SK-N-SH (cell line): ENCODE results near the gene VAMP1. TPM values are rescaled to one million over a fixed set of nuclear protein-coding genes. Genes with fewer than 3 reads are reported as not detected.

Experiments
- CTCF ChIA-PET: fragments of 300-600, 350-600 bp; formaldehyde crosslinking; extraction: SDS; loops from one replicate; lab custom pipeline; 2021; lab: Yijun Ruan, JAX
- POLR2A ChIA-PET: fragments of 350-600 bp; sonication (Branson Sonifier 250); formaldehyde crosslinking; extraction: SDS; loops from one replicate; lab custom pipeline; 2020; ENCODE audit warnings: antibody characterized with exemption, inconsistent platforms; lab: Yijun Ruan, JAX
- DNase-seq: peaks from one replicate; pipeline ENCODE4 v3.0.0; 2012
- H2AFZ ChIP-seq: fragments of 200-600 bp; sonication (generic); 2 replicates; pipeline ENCODE4 v1.8.1; 2016; ENCODE audit warnings: antibody characterized with exemption, mild to moderate bottlenecking, low read depth
- H3F3A ChIP-seq: fragments of 200-600 bp; sonication (generic); replicated peaks from 2 replicates; pipeline ENCODE3; 2016; ENCODE audit warnings: antibody characterized with exemption, mild to moderate bottlenecking; ENCODE audit not compliant: insufficient read depth
- H3K27ac ChIP-seq, 2 experiments: fragments of 200-500 bp in 1 of 2; fragments of 200-600 bp in 1 of 2; sonication (Bioruptor generic) in 1 of 2; sonication (generic), shearing (Covaris generic) in 1 of 2; 2 replicates each; pipeline versions ENCODE4 v1.5.1 to v1.6.1; 2014 to 2016; ENCODE audit warnings: low read depth in 2 of 2, inconsistent platforms in 1 of 2, low read length in 1 of 2, mild to moderate bottlenecking in 1 of 2, mixed read lengths in 1 of 2
- H3K27me3 ChIP-seq: fragments of 200-600 bp; sonication (generic), shearing (Covaris generic); 2 replicates; pipeline ENCODE4 v1.6.1; 2016; ENCODE audit warnings: mixed run types; ENCODE audit not compliant: insufficient read depth
- H3K36me3 ChIP-seq, 2 experiments: fragments of 200-500 bp in 1 of 2; fragments of 200-600 bp in 1 of 2; sonication (Bioruptor generic) in 1 of 2; sonication (generic) in 1 of 2; replicated peaks in 1 of 2; 2 replicates each; pipeline versions ENCODE3 to v1.5.1; 2014 to 2016; ENCODE audit warnings: low read length in 1 of 2, mild to moderate bottlenecking in 1 of 2; ENCODE audit not compliant: insufficient read depth in 2 of 2, control insufficient read depth in 1 of 2
- H3K4me1 ChIP-seq, 2 experiments: fragments of 200-500 bp in 1 of 2; fragments of 200-600 bp in 1 of 2; sonication (Bioruptor generic) in 1 of 2; sonication (generic), shearing (Covaris generic) in 1 of 2; 2 replicates each; pipeline versions ENCODE4 v1.5.1 to v1.6.1; 2014 to 2016; ENCODE audit warnings: low read depth in 1 of 2, low read length in 1 of 2, mixed run types in 1 of 2; ENCODE audit not compliant: insufficient read depth in 2 of 2, control insufficient read depth in 1 of 2
- H3K4me2 ChIP-seq: fragments of 200-600 bp; sonication (generic), shearing (Covaris generic); 2 replicates; pipeline ENCODE4 v1.6.1; 2017; ENCODE audit warnings: mixed run types
- H3K4me3 ChIP-seq, 2 experiments: fragments of 200-500 bp in 1 of 2; fragments of 200-600 bp in 1 of 2; sonication (Bioruptor generic) in 1 of 2; sonication (generic), shearing (Covaris generic) in 1 of 2; 2 replicates each; pipeline versions ENCODE4 v1.5.1 to v1.8.1; 2014 to 2016; ENCODE audit warnings: low read depth in 2 of 2, inconsistent platforms in 1 of 2, low read length in 1 of 2, mild to moderate bottlenecking in 1 of 2, mixed read lengths in 1 of 2, moderate library complexity in 1 of 2
- H3K79me2 ChIP-seq: fragments of 200-600 bp; sonication (generic); 2 replicates; pipeline ENCODE4 v1.8.1; 2017; ENCODE audit warnings: mild to moderate bottlenecking; ENCODE audit not compliant: insufficient read depth
- H3K9ac ChIP-seq: fragments of 200-600 bp; sonication (generic); 2 replicates; pipeline ENCODE4 v1.6.1; 2017; ENCODE audit warnings: mixed run types
- H3K9me2 ChIP-seq: fragments of 200-600 bp; sonication (generic); 2 replicates; pipeline ENCODE4 v1.6.1; 2017; ENCODE audit warnings: mixed run types
- H3K9me3 ChIP-seq: fragments of 200-600 bp; sonication (generic); 2 replicates; pipeline ENCODE4 v1.6.1; 2017; ENCODE audit warnings: mixed run types, mild to moderate bottlenecking, moderate library complexity
- H4K20me1 ChIP-seq: fragments of 200-600 bp; sonication (generic); 2 replicates; pipeline ENCODE4 v1.6.1; 2017; ENCODE audit warnings: mild to moderate bottlenecking, mixed run types; ENCODE audit not compliant: insufficient read depth
- EP300 ChIP-seq, 2 experiments: IDR thresholded peaks; 2 replicates each; pipeline versions ENCODE4 v1.4.0 to v1.6.1; 2012; ENCODE audit warnings: borderline replicate concordance in 1 of 2, low read depth in 1 of 2, low read length in 1 of 2
- FOXM1 ChIP-seq: IDR thresholded peaks from 2 replicates; pipeline ENCODE4 v1.4.0; 2012; ENCODE audit warnings: low read depth, mild to moderate bottlenecking
- GATA2 ChIP-seq: sonication (generic); formaldehyde crosslinking; IDR thresholded peaks from 2 replicates; pipeline ENCODE4 v1.5.0; 2020; ENCODE audit warnings: mild to moderate bottlenecking, missing genetic modification reagents
- JUND ChIP-seq: IDR thresholded peaks from 2 replicates; pipeline ENCODE4 v1.4.0; 2012
- MEF2A ChIP-seq: IDR thresholded peaks from 2 replicates; pipeline ENCODE4 v1.4.0; 2012; ENCODE audit warnings: low read depth, borderline replicate concordance
- NFIC ChIP-seq: IDR thresholded peaks from 2 replicates; pipeline ENCODE4 v1.4.0; 2012; ENCODE audit warnings: borderline replicate concordance
- NRF1 ChIP-seq: IDR thresholded peaks from 2 replicates; pipeline ENCODE4 v1.6.1; 2012; ENCODE audit warnings: low read depth, mild to moderate bottlenecking, low read length
- PBX3 ChIP-seq: IDR thresholded peaks from 2 replicates; pipeline ENCODE4; 2012
- POLR2AphosphoS5 ChIP-seq: IDR thresholded peaks from 2 replicates; pipeline ENCODE4 v1.6.1; 2012; ENCODE audit warnings: low read depth, low read length
- RAD21 ChIP-seq: IDR thresholded peaks from 2 replicates; pipeline ENCODE4 v1.6.1; 2012; ENCODE audit warnings: mild to moderate bottlenecking, low read length
- RCOR1 ChIP-seq: fragments of 150-350 bp; IDR thresholded peaks from 2 replicates; pipeline ENCODE4 v1.6.1; 2017; ENCODE audit warnings: antibody characterized with exemption, low read length
- REST ChIP-seq: IDR thresholded peaks from 2 replicates; pipeline ENCODE4 v1.6.1; 2012; ENCODE audit warnings: mild to moderate bottlenecking, low read depth, low read length, moderate library complexity
- SMC3 ChIP-seq: IDR thresholded peaks from 2 replicates; pipeline ENCODE4 v1.6.1; 2012; ENCODE audit warnings: low read depth, low read length, improper control_type of control experiment
- TAF1 ChIP-seq: IDR thresholded peaks from 2 replicates; pipeline ENCODE4 v1.6.1; 2012; ENCODE audit warnings: low read depth, mild to moderate bottlenecking, low read length, moderate library complexity, borderline replicate concordance
- USF2 ChIP-seq: fragments of 150-350 bp; IDR thresholded peaks from 2 replicates; pipeline ENCODE4 v1.6.1; 2017; ENCODE audit warnings: antibody characterized with exemption, low read length, low read depth, borderline replicate concordance
- YY1 ChIP-seq: IDR thresholded peaks from 2 replicates; pipeline ENCODE4 v1.4.0; 2012; ENCODE audit warnings: low read depth, mild to moderate bottlenecking
- WGBS: methylation state at CpG from one replicate; pipeline ENCODE4 v1.1.6; 2017; ENCODE audit warnings: low lambda C conversion rate; 5-methylcytosine and 5-hydroxymethylcytosine counted together
- polyA plus RNA-seq, 3 experiments: library from polyadenylated mRNA; depleted of rRNA; stranded (reverse); fragments of >200 nt; gene quantifications; 2 replicates each; pipeline ENCODE4 v1.2.3, GENCODE V29; 2012

VAMP1 gene
- polyA plus RNA-seq, 1 of the 3 experiments (the other 2 are of a cell fraction) = 36.8 TPM

- Histone ChIP-seq H3K36me3 (peaks cover 15 to 48% of the 10 kb centered on the region in 2 experiments), H3K9me2 (no peaks in the 10 kb centered on the region), H4K20me1 (no peaks in the 10 kb centered on the region), H3K4me2 (peak overlapping the region; percentile 99), H3K79me2 (peaks cover 70% of the 10 kb centered on the region), H3K27me3 (no peaks in the 10 kb centered on the region), H3F3A (peaks cover 8% of the 10 kb centered on the region), H3K9ac (peak overlapping the region; percentile 97), H3K9me3 (no peaks in the 10 kb centered on the region), H3K4me1 (peaks cover 13 to 18% of the 10 kb centered on the region in 2 experiments; a peak in 3 of 4 replicates), H2AFZ (no peak overlapping the region), H3K4me3 (peak overlapping the region; percentile 81 to 97), H3K27ac (no peak overlapping the region)
- no peak for DNase-seq
- 58% methylated on average over 1 of the region's 1 CpG for WGBS
- no peak for TF ChIP-seq SMC3
- no peak for TF ChIP-seq POLR2AphosphoS5
- TF ChIP-seq NRF1 = no peak
- no peak for TF ChIP-seq TAF1
- TF ChIP-seq MEF2A = no peak
- TF ChIP-seq REST = no peak
- no peak for TF ChIP-seq USF2
- no peak for TF ChIP-seq FOXM1
- TF ChIP-seq YY1 = no peak
- no peak for TF ChIP-seq EP300 (IDR thresholded peaks at IDR 0.05; ENCODE audit: borderline replicate concordance in 1 of 2, low read depth in 1 of 2, low read length in 1 of 2)
- no peak for TF ChIP-seq GATA2 (CRISPR knock-in tag)
- TF ChIP-seq JUND = no peak
- TF ChIP-seq RCOR1 = no peak
- TF ChIP-seq NFIC = no peak
- no peak for TF ChIP-seq RAD21
- no peak for TF ChIP-seq PBX3
- ChIA-PET CTCF (no interaction called here), POLR2A (interaction anchor here (0.6 kb wide), 1 partner anchor 17 kb away, joined by 5 read pairs; no protein-coding TSS in a partner anchor)
Observed at GRCh38 chr12:6494968-6495367, 24.5 kb upstream of the VAMP1 start.
